H9 (cell line): ENCODE data around the gene GLIPR2. TPM values are rescaled to one million over a fixed set of nuclear protein-coding genes. Genes with fewer than 3 reads are reported as not detected.

ENCODE experiments used
- DNase-seq: peaks from one replicate; pipeline ENCODE4 v3.0.0-alpha.2; 2017
- H2AFZ ChIP-seq: one replicate; pipeline ENCODE4 v1.6.1; 2013; ENCODE audit warnings: mild to moderate bottlenecking, low read length, control low read depth, moderate library complexity
- H2AK5ac ChIP-seq: 2 replicates; pipeline ENCODE4 v1.6.1; 2013; ENCODE audit warnings: low read length, control low read depth, mixed read lengths; ENCODE audit not compliant: insufficient read length
- H2BK120ac ChIP-seq: one replicate; pipeline ENCODE4 v1.6.1; 2013; ENCODE audit warnings: low read depth, mild to moderate bottlenecking, low read length, control low read depth, inconsistent platforms; ENCODE audit not compliant: poor library complexity, severe bottlenecking
- H2BK12ac ChIP-seq: 2 replicates; pipeline ENCODE4 v1.6.1; 2013; ENCODE audit warnings: low read length, control low read depth, mixed read lengths, low read depth; ENCODE audit not compliant: insufficient read length
- H2BK15ac ChIP-seq: 2 replicates; pipeline ENCODE4 v1.6.1; 2013; ENCODE audit warnings: low read depth, low read length, control low read depth
- H2BK20ac ChIP-seq: one replicate; pipeline ENCODE4 v1.6.1; 2013; ENCODE audit warnings: low read depth, mild to moderate bottlenecking, low read length, control low read depth, inconsistent platforms; ENCODE audit not compliant: poor library complexity, severe bottlenecking
- H2BK5ac ChIP-seq: 2 replicates; pipeline ENCODE4 v1.6.1; 2013; ENCODE audit warnings: low read length, control low read depth, mixed read lengths; ENCODE audit not compliant: insufficient read length
- H3K14ac ChIP-seq: 2 replicates; pipeline ENCODE4 v1.6.1; 2013; ENCODE audit warnings: low read length, control low read depth; ENCODE audit not compliant: insufficient read depth
- H3K18ac ChIP-seq: 2 replicates; pipeline ENCODE4 v1.6.1; 2013; ENCODE audit warnings: low read depth, mild to moderate bottlenecking, mixed read lengths, low read length, control low read depth; ENCODE audit not compliant: insufficient read length
- H3K23ac ChIP-seq: 2 replicates; pipeline ENCODE4 v1.6.1; 2013; ENCODE audit warnings: low read length, control low read depth, mixed read lengths, low read depth; ENCODE audit not compliant: insufficient read length
- H3K23me2 ChIP-seq: 2 replicates; pipeline ENCODE4 v1.6.1; 2013; ENCODE audit warnings: low read depth, mild to moderate bottlenecking, mixed read lengths, low read length, control low read depth; ENCODE audit not compliant: insufficient read length, poor library complexity, severe bottlenecking
- H3K27ac ChIP-seq: 2 replicates; pipeline ENCODE4 v1.5.1; 2013; ENCODE audit warnings: low read length, control low read depth, mixed read lengths, low read depth; ENCODE audit not compliant: insufficient read length
- H3K27me3 ChIP-seq: 2 replicates; pipeline ENCODE4 v1.6.1; 2013; ENCODE audit warnings: low read length, control low read depth, inconsistent platforms; ENCODE audit not compliant: insufficient read depth
- H3K4ac ChIP-seq: 2 replicates; pipeline ENCODE4 v1.6.1; 2013; ENCODE audit warnings: low read depth, mild to moderate bottlenecking, control low read depth, inconsistent platforms, low read length, moderate library complexity
- H3K4me1 ChIP-seq: 2 replicates; pipeline ENCODE4 v1.6.1; 2013; ENCODE audit warnings: low read length, control low read depth, inconsistent platforms; ENCODE audit not compliant: insufficient read depth
- H3K4me2 ChIP-seq: 2 replicates; pipeline ENCODE4 v1.6.1; 2013; ENCODE audit warnings: low read length, control low read depth, mixed read lengths; ENCODE audit not compliant: insufficient read length, insufficient read depth
- H3K56ac ChIP-seq: 2 replicates; pipeline ENCODE4 v1.6.1; 2013; ENCODE audit warnings: low read depth, mild to moderate bottlenecking, mixed read lengths, low read length, control low read depth; ENCODE audit not compliant: insufficient read length
- H3K79me1 ChIP-seq: 2 replicates; pipeline ENCODE4 v1.6.1; 2013; ENCODE audit warnings: low read depth, mild to moderate bottlenecking, moderate library complexity, low read length, control low read depth, inconsistent platforms; ENCODE audit not compliant: insufficient read depth, poor library complexity, severe bottlenecking
- H3K79me2 ChIP-seq: 2 replicates; pipeline ENCODE4 v1.6.1; 2013; ENCODE audit warnings: low read length, control low read depth, inconsistent platforms; ENCODE audit not compliant: insufficient read depth
- H3K9ac ChIP-seq: 2 replicates; pipeline ENCODE4 v1.6.1; 2013; ENCODE audit warnings: low read length, control low read depth, mixed read lengths; ENCODE audit not compliant: insufficient read length; ENCODE audit errors: extremely low read depth
- H3K9me3 ChIP-seq: one replicate; pipeline ENCODE4 v1.6.1; 2013; ENCODE audit warnings: low read depth, low read length, inconsistent platforms; ENCODE audit not compliant: control insufficient read depth
- H3T11ph ChIP-seq: one replicate; pipeline ENCODE4 v1.6.1; 2013; ENCODE audit warnings: mild to moderate bottlenecking, low read length, control low read depth, inconsistent platforms
- H4K20me1 ChIP-seq: one replicate; pipeline ENCODE4 v1.6.1; 2013; ENCODE audit not compliant: control insufficient read depth, insufficient read length, insufficient read depth
- H4K5ac ChIP-seq: 2 replicates; pipeline ENCODE4 v1.6.1; 2013; ENCODE audit warnings: low read depth, mild to moderate bottlenecking, mixed read lengths, low read length, control low read depth; ENCODE audit not compliant: insufficient read length
- H4K8ac ChIP-seq: replicated peaks from 2 replicates; pipeline ENCODE4 v1.6.1; 2013; ENCODE audit warnings: low read length, control low read depth, mixed read lengths, low read depth; ENCODE audit not compliant: insufficient read length
- H4K91ac ChIP-seq: 2 replicates; pipeline ENCODE4 v1.6.1; 2013; ENCODE audit warnings: low read depth, mild to moderate bottlenecking, moderate library complexity, mixed read lengths, low read length, control low read depth; ENCODE audit not compliant: insufficient read length
- H3K27ac Mint-ChIP-seq, 3 experiments: 2 replicates in 2 of 3; 3 replicates in 1 of 3; pipeline ENCODE4 v1.8.0; 2020 to 2021; ENCODE audit warnings: mixed read lengths in 3 of 3, mild to moderate bottlenecking in 1 of 3, moderate library complexity in 1 of 3
- H3K27me3 Mint-ChIP-seq: 2 replicates; pipeline ENCODE4 v1.8.0; 2021; ENCODE audit warnings: low read depth, mild to moderate bottlenecking, moderate library complexity, mixed read lengths
- H3K36me3 Mint-ChIP-seq, 3 experiments: 2 replicates in 2 of 3; 3 replicates in 1 of 3; pipeline ENCODE4 v1.8.0; 2020 to 2021; ENCODE audit warnings: low read depth in 3 of 3, mixed read lengths in 3 of 3; ENCODE audit not compliant: insufficient read depth in 1 of 3
- H3K4me1 Mint-ChIP-seq, 2 experiments: 2 replicates each; pipeline ENCODE4 v1.8.0; 2020; ENCODE audit warnings: mixed read lengths in 2 of 2
- H3K4me3 Mint-ChIP-seq, 2 experiments: 2 replicates in 1 of 2; 3 replicates in 1 of 2; pipeline ENCODE4 v1.8.0; 2020 to 2021; ENCODE audit warnings: mild to moderate bottlenecking in 2 of 2, mixed read lengths in 2 of 2, moderate library complexity in 1 of 2
- H3K9me3 Mint-ChIP-seq, 2 experiments: 2 replicates in 1 of 2; 3 replicates in 1 of 2; pipeline ENCODE4 v1.8.0; 2020; ENCODE audit warnings: mild to moderate bottlenecking in 2 of 2, mixed read lengths in 2 of 2, moderate library complexity in 1 of 2
- CTCF ChIP-seq: fragments of 200-600 bp; sonication (generic); conservative IDR thresholded peaks from 3 replicates; pipeline ENCODE4 v1.8.0; 2021; ENCODE audit warnings: antibody characterized with exemption, mild to moderate bottlenecking
- WGBS: extraction: QIAGEN DNeasy Blood & Tissue Kit; methylation state at CpG from one replicate; pipeline ENCODE4 v1.1.7; 2013; ENCODE audit warnings: missing lambda C conversion rate, low lambda C conversion rate, mixed read lengths; ENCODE audit not compliant: insufficient read length; ENCODE audit errors: extremely low coverage; 5-methylcytosine and 5-hydroxymethylcytosine counted together
- total RNA-seq: library from RNA; stranded (reverse); gene quantifications from 2 replicates; pipeline ENCODE4 v1.2.1, GENCODE V29; 2021

The GLIPR2 gene
- total RNA-seq, 1 experiment from 2014 or later = 10.0 TPM

GRCh38 chr9:36091026-36091953 is 45.2 kb upstream of the GLIPR2 start:
- H3K4me2 ChIP-seq = no peak overlapping the region

More at GRCh38 chr9:36091026-36091953, 45.2 kb upstream of the GLIPR2 start:
- Mint-ChIP-seq H3K4me1 (peaks cover 20 to 27% of the 10 kb centered on the region in 2 experiments), H3K4me3 (no peak overlapping the region), H3K9me3 (peaks cover 5% of the 10 kb centered on the region in 2 experiments; a peak in 2 of 5 replicates), H3K27ac (peak overlapping the region; percentile 27 to 82 (median 60); a peak in 6 of 7 replicates), H3K27me3 (no peaks in the 10 kb centered on the region), H3K36me3 (peaks cover 9 to 16% (median 15%) of the 10 kb centered on the region in 3 experiments)
- H3K79me2 ChIP-seq = no peaks in the 10 kb centered on the region
- H3K9ac ChIP-seq = no peak overlapping the region
- WGBS = no CpG with 5 or more reads among the region's 8 CpGs
- H3K27ac ChIP-seq = no peak overlapping the region
- no peak overlapping the region for H4K5ac ChIP-seq
- no peak overlapping the region for H2AFZ ChIP-seq
- peak; percentile 17; the same call in 1 of the 3 replicates for TF ChIP-seq CTCF
- H3K4ac ChIP-seq = no peak overlapping the region
- no peak overlapping the region for H4K8ac ChIP-seq
- no peak overlapping the region for H3K23ac ChIP-seq
- no peak overlapping the region for H2BK120ac ChIP-seq
- no peak overlapping the region for H3K14ac ChIP-seq
- H3K56ac ChIP-seq = no peak overlapping the region
- H3K9me3 ChIP-seq = no peaks in the 10 kb centered on the region
- H2BK20ac ChIP-seq = no peak overlapping the region
- no peak for DNase-seq
- no peak overlapping the region for H2BK15ac ChIP-seq
- H4K91ac ChIP-seq = no peak overlapping the region
- no peak overlapping the region for H2AK5ac ChIP-seq
- no peaks in the 10 kb centered on the region for H3K23me2 ChIP-seq
- no peaks in the 10 kb centered on the region for H3K79me1 ChIP-seq
- no peak overlapping the region for H3T11ph ChIP-seq
- no peak overlapping the region for H2BK12ac ChIP-seq
- peak overlapping the region; percentile 69 for H3K18ac ChIP-seq
- peaks cover 4% of the 10 kb centered on the region; the same call in 1 of the 2 replicates for H3K4me1 ChIP-seq
- H4K20me1 ChIP-seq = no peaks in the 10 kb centered on the region
- H2BK5ac ChIP-seq = no peak overlapping the region
- no peaks in the 10 kb centered on the region for H3K27me3 ChIP-seq
